ENCODE results near the gene BCL7A.

GRCh38 chr12:121990692-121991603 is 30.7 kb upstream of the BCL7A start:
- TF ChIP-seq EZH2phosphoT487 (IDR thresholded peaks at IDR 0.05; ENCODE audit: unreplicated experiment) (no peak), CTCF (conservative IDR thresholded peaks at IDR 0.05; ENCODE audit: low read depth in 2 of 2) (no peak), POLR2AphosphoS5 (IDR thresholded peaks at IDR 0.05; ENCODE audit: low read depth) (no peak), EZH2 (IDR thresholded peaks at IDR 0.05; ENCODE audit: low read depth, unreplicated experiment) (no peak), ETS1 (IDR thresholded peaks at IDR 0.05) (no peak), REST (IDR thresholded peaks at IDR 0.05; ENCODE audit: unreplicated experiment) (no peak)
